PC-3 (cell line): ENCODE measurements around the gene DUOX1. TPM values are rescaled to one million over a fixed set of nuclear protein-coding genes. Genes with fewer than 3 reads are reported as not detected.
A peak's percentile ranks its signal among the peaks of the same experiment; 100 is the strongest.

ENCODE experiments used
- ATAC-seq: fragments of 200-7000 bp; cut with Tn5 transposase; 2 replicates; pipeline ENCODE4 v1.9.1; 2020; ENCODE audit warnings: mild to moderate bottlenecking, moderate library complexity
- BruUV-seq: library from RNA; stranded (reverse); fragments of 400-500 nt; replicated peaks from 2 replicates; lab custom pipeline; 2021; lab: Mats Ljungman, UMichigan
- CTCF ChIA-PET: fragments of 300-600 bp; sonication (Branson Sonifier 250); formaldehyde crosslinking; loops from one replicate; lab custom pipeline; 2022; ENCODE audit warnings: antibody characterized with exemption; lab: Charles Lee
- POLR2A ChIA-PET: fragments of 300-600 bp; sonication (Branson Sonifier 250); formaldehyde crosslinking; loops from one replicate; lab custom pipeline; 2022; ENCODE audit warnings: antibody characterized with exemption; ENCODE audit not compliant: unreplicated experiment; lab: Charles Lee
- DNase-seq: peaks from one replicate; pipeline ENCODE4 v3.0.0-alpha.2; 2015
- H2AFZ ChIP-seq: fragments of 300-600 bp; sonication (generic); 2 replicates; pipeline ENCODE4 v1.6.0; 2016; ENCODE audit warnings: antibody characterized with exemption, low read length
- H3F3A ChIP-seq: fragments of 300-600 bp; sonication (generic); one replicate; pipeline ENCODE4 v1.6.0; 2017; ENCODE audit warnings: antibody characterized with exemption, low read length, control low read depth, mild to moderate bottlenecking; ENCODE audit not compliant: unreplicated experiment
- H3K27ac ChIP-seq: fragments of 300-600 bp; sonication (generic); 2 replicates; pipeline ENCODE4 v1.5.1; 2016; ENCODE audit warnings: mild to moderate bottlenecking, low read length
- H3K27me3 ChIP-seq: fragments of 300-600 bp; sonication (generic); 2 replicates; pipeline ENCODE4 v1.6.1; 2016; ENCODE audit warnings: low read length, mixed read lengths
- H3K36me3 ChIP-seq: fragments of 300-600 bp; sonication (generic); 2 replicates; pipeline ENCODE4 v1.6.1; 2016; ENCODE audit warnings: low read depth, mixed run types, low read length, mixed read lengths
- H3K4me1 ChIP-seq: fragments of 300-600 bp; sonication (generic); 2 replicates; pipeline ENCODE4 v1.5.1; 2016; ENCODE audit warnings: low read length; ENCODE audit not compliant: insufficient read depth
- H3K4me2 ChIP-seq: fragments of 300-600 bp; sonication (generic); 2 replicates; pipeline ENCODE4 v1.6.0; 2016; ENCODE audit warnings: low read length
- H3K4me3 ChIP-seq: fragments of 300-600 bp; sonication (generic); 2 replicates; pipeline ENCODE4 v1.5.1; 2016; ENCODE audit warnings: mild to moderate bottlenecking, low read length, mixed read lengths
- H3K79me2 ChIP-seq: fragments of 300-600 bp; sonication (generic); 2 replicates; pipeline ENCODE4 v1.6.1; 2017; ENCODE audit warnings: low read length, mixed read lengths
- H3K9ac ChIP-seq: fragments of 300-600 bp; sonication (generic); 2 replicates; pipeline ENCODE4 v1.6.0; 2016; ENCODE audit warnings: mild to moderate bottlenecking, low read length
- H3K9me2 ChIP-seq: fragments of 300-600 bp; sonication (generic); replicated peaks from 2 replicates; pipeline ENCODE4 v1.6.1; 2016; ENCODE audit warnings: mixed run types, low read length, mixed read lengths
- H3K9me3 ChIP-seq: fragments of 300-600 bp; sonication (generic); 2 replicates; pipeline ENCODE4 v1.6.1; 2016; ENCODE audit warnings: low read length, mixed read lengths
- H4K20me1 ChIP-seq: fragments of 300-600 bp; sonication (generic); 2 replicates; pipeline ENCODE4 v1.6.1; 2016; ENCODE audit warnings: low read length, mixed read lengths
- EZH2 ChIP-seq: fragments of 300-600 bp; sonication (generic); IDR thresholded peaks from one replicate; pipeline ENCODE4 v1.6.1; 2017; ENCODE audit warnings: antibody characterized with exemption, mild to moderate bottlenecking, low read length; ENCODE audit not compliant: unreplicated experiment
- EZH2phosphoT487 ChIP-seq: fragments of 300-600 bp; sonication (generic); IDR thresholded peaks from 2 replicates; pipeline ENCODE4 v1.6.1; 2018; ENCODE audit warnings: mild to moderate bottlenecking, antibody characterized with exemption, low read length, borderline replicate concordance
- intact Hi-C: fragments of 100-400 bp; cut with micrococcal nuclease; formaldehyde crosslinking; loops from 2 replicates; pipeline ENCODE4 v1.9.0; 2023
- total RNA-seq: library from RNA; depleted of rRNA; stranded (reverse); fragments of >200 nt; gene quantifications from 2 replicates; pipeline ENCODE4 v1.2.3, GENCODE V29; 2014
- TF ChIP-seq, protein P1 (sequence below): fragments of 300-600 bp; sonication (generic); conservative IDR thresholded peaks from 2 replicates; pipeline ENCODE4 v1.5.1; 2017; ENCODE audit warnings: antibody characterized with exemption, low read depth, mild to moderate bottlenecking, low read length

Gene DUOX1
- total RNA-seq, 1 experiment from 2014 or later, result not detected

- Histone ChIP-seq H3K36me3 (no peaks in the 10 kb centered on the region), H3K9me2 (no peaks in the 10 kb centered on the region), H3K4me1 (peaks cover 18% of the 10 kb centered on the region), H3K4me2 (peak overlapping the region; percentile 71), H4K20me1 (no peaks in the 10 kb centered on the region), H3F3A (no peaks in the 10 kb centered on the region), H3K9ac (no peak overlapping the region), H3K9me3 (no peaks in the 10 kb centered on the region), H3K79me2 (no peaks in the 10 kb centered on the region), H3K4me3 (no peak overlapping the region), H3K27ac (no peak overlapping the region), H3K27me3 (no peaks in the 10 kb centered on the region), H2AFZ (0 out of 2 replicates have a peak overlapping the region, but pooled peaks have one; percentile 7)
- no TSS peak for BruUV-seq
- POLR2A ChIA-PET, result no interaction called here
- DNase-seq (no peak), ATAC-seq (no peak)
- intact Hi-C loops, result no loop called here
- CTCF ChIA-PET, result interaction anchor here (0.7 to 1.0 kb wide), 2 partner anchors 31 to 81 kb away, joined by 3 read pairs; no protein-coding TSS in a partner anchor
- no peak for TF ChIP-seq EZH2
Observed at GRCh38 chr15:45149060-45149459, 19.3 kb downstream of the DUOX1 start.

DNA sequence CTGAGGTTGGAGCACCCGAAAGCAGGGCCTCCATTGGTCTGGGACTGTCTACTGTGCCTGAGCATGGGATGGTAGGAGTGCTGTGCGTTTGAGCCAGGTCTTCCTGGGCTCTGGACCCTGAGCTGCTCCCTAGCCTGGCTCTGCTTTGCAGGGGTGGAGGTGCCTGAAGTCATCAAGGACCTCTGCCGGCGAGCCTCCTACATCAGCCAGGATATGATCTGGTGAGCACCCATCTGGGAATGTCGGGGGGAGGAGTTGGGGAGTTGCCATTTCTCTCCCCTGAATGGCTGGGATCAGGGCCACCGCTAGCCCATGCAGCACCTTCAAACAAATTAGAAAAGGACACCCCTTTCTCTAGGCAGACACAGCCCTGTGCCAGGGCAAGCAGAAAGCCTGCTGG, 20.7 kb downstream of the DUOX1 start:
- no peaks in the 10 kb centered on the region for H3K36me3 ChIP-seq
- H4K20me1 ChIP-seq, result no peaks in the 10 kb centered on the region
- no peak overlapping the region for H3K4me2 ChIP-seq
- no peak overlapping the region for H3K27ac ChIP-seq
- no peak overlapping the region for H3K4me3 ChIP-seq
- no peaks in the 10 kb centered on the region for H3K79me2 ChIP-seq
- intact Hi-C loops, result no loop called here
- ATAC-seq (no peak), DNase-seq (no peak)
- H3F3A ChIP-seq, result no peaks in the 10 kb centered on the region
- TF ChIP-seq, protein P1, sequence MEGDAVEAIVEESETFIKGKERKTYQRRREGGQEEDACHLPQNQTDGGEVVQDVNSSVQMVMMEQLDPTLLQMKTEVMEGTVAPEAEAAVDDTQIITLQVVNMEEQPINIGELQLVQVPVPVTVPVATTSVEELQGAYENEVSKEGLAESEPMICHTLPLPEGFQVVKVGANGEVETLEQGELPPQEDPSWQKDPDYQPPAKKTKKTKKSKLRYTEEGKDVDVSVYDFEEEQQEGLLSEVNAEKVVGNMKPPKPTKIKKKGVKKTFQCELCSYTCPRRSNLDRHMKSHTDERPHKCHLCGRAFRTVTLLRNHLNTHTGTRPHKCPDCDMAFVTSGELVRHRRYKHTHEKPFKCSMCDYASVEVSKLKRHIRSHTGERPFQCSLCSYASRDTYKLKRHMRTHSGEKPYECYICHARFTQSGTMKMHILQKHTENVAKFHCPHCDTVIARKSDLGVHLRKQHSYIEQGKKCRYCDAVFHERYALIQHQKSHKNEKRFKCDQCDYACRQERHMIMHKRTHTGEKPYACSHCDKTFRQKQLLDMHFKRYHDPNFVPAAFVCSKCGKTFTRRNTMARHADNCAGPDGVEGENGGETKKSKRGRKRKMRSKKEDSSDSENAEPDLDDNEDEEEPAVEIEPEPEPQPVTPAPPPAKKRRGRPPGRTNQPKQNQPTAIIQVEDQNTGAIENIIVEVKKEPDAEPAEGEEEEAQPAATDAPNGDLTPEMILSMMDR, result no peak
- no peak for TF ChIP-seq EZH2phosphoT487
- H3K9me2 ChIP-seq, result no peaks in the 10 kb centered on the region
- no TSS peak for BruUV-seq
- no peaks in the 10 kb centered on the region for H3K27me3 ChIP-seq
- no peaks in the 10 kb centered on the region for H3K9me3 ChIP-seq
- peaks cover 18% of the 10 kb centered on the region for H3K4me1 ChIP-seq
- ChIA-PET POLR2A (no interaction called here), CTCF (no interaction called here)
- H3K9ac ChIP-seq, result no peak overlapping the region
- H2AFZ ChIP-seq, result no peak overlapping the region

GRCh38 chr15:45150997-45151396, 21.2 kb downstream of the DUOX1 start:
- no peaks in the 10 kb centered on the region for H4K20me1 ChIP-seq
- no peak overlapping the region for H3K9ac ChIP-seq
- H3K36me3 ChIP-seq, result no peaks in the 10 kb centered on the region
- no peak for ATAC-seq
- no TSS peak for BruUV-seq
- H3K4me3 ChIP-seq, result no peak overlapping the region
- no peak for TF ChIP-seq EZH2
- TF ChIP-seq, protein P1, result no peak
- no peak overlapping the region for H2AFZ ChIP-seq
- H3K27me3 ChIP-seq, result no peaks in the 10 kb centered on the region
- no peaks in the 10 kb centered on the region for H3K9me3 ChIP-seq
- intact Hi-C loops, result no loop called here
- DNase-seq, result no peak
- H3K4me2 ChIP-seq, result no peak overlapping the region
- H3F3A ChIP-seq, result no peaks in the 10 kb centered on the region
- no peak overlapping the region for H3K27ac ChIP-seq
- peaks cover 18% of the 10 kb centered on the region for H3K4me1 ChIP-seq
- POLR2A ChIA-PET, result interaction anchor here (0.6 kb wide), 1 partner anchor 137 kb away, joined by 3 read pairs; no protein-coding TSS in a partner anchor
- no peaks in the 10 kb centered on the region for H3K9me2 ChIP-seq
- CTCF ChIA-PET, result no interaction called here
- H3K79me2 ChIP-seq, result no peaks in the 10 kb centered on the region
